GM19467 (cell line): Measurements from ENCODE around the gene PLCH2.
"Not testable (repeated sequence)": the region's sequence is repeated elsewhere in the genome, so short reads cannot be mapped to it uniquely, and the experiment has no call there.

ENCODE experiments used
- ATAC-seq: cut with Tn5 transposase; IDR thresholded peaks from one replicate; pipeline ENCODE4 v1.9.1; 2021; ENCODE audit warnings: mild to moderate bottlenecking, moderate library complexity; ENCODE audit not compliant: unreplicated experiment

The PLCH2 gene

DNA sequence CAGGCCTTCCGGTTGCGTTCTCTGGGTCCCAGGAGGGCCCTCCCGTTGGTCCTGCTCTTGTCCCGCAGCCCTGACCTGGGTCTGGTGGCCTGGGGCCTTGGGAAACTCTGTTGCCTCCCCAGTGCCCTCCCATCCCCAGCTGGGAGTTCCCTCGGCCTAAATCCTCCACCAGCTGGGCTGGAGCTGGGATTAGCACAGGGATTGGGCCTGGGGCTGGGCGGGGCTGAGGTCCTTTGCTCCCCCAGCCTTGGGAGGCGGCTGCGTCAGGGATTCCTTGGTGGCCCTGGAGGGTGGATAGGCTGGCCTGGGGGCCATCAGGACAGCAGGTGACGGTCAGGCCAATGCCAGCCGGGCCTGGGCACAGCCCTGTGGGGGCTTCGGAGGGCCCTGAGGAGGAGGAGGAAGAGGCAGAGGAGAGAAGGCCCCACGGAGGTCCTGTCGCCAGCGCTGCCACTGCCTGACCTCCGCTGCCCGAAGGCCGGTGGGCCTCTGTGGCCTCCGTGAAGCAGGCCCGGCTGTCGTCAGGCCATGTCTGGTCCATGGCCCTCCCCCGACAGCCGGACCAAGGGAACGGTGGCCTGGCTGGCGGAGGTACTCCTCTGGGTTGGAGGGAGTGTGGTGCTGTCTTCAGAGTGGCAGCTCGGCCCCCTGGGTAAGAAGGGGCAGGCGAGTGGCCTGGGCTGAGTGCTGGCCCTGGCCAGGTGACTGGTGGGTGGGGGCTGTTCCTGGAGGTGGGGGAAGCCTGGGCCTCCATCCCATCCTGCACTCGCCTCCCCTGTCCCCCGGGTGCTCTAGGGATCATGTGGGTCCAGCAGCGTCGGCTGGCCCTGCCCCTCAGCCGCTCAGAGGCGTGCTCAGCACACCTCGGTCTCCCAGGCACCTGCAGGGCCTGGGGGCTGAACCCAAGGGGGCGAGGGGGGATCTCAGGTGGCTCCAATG lies at the start of gene PLCH2:
TSS of gene PLCH2 (plus strand) at position 229 of the 939 bp plus-strand sequence. CDS start at position 529, 300 bp downstream.
- ATAC-seq = no peak

DNA sequence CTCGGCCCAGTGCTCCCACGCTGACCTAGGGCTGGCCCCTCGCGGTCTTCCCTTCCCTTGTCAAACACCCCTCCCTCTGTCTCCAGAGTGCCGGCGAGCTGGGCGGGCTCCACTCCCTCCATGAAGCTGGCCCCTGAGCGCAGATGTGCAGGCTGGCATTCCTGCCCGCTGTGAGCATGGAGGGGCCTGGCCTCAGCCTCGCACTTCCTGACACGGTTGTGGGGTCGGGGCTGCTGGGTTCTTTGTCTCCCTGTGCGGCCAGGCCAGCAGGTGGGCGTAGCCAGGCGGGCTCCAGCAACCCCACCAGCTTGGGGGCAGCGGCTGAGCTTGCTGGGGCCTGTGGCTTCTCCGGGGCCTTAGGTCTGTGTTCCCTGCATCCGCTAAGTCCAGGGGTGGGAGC lies 49.5 kb upstream of the PLCH2 start:
- no peak for ATAC-seq

GRCh38 chr1:2427051-2427450 lies 49.0 kb upstream of the PLCH2 start:
- no peak for ATAC-seq

DNA sequence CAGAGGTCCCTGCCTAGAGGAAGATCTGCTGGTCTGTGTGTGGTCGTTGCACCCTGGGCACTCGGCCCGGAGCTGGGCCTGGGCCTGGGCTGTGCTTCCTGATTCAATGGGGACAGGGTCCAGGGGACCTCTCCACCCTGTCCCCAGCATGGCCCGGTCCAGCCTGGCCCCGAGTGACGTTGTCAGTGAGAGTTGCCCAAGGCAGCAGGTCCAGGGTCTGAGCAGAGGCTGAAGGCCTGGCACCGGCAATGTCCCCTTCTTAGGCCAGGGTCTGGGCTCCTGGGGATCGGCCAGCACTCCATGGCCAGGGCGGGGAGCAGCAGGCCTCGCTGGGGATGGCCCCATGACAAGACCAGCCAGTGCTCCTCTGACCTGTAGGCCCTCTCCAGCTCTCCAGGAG lies 48.1 kb upstream of the PLCH2 start:
- no peak for ATAC-seq

DNA sequence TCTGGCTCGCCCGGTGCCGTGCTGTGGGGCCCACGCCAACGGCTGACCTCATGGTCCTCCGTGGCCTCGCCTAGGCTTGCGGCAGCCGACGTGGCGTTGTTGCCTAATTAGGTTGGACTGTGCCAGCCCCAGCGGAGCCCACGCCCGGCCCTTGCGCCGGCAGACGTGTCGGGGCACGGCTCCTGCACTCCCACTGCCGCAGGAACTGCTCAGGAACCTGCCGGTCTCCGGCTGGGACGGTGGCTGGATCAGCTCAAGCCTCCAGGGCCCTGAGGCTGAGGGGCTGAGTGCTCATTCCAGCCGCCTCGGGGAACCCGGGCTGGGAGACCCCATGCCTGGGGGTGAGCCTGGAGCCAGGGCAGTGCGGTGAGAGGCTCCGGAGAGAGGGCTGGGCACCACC lies 47.6 kb upstream of the PLCH2 start:
- no peak for ATAC-seq

DNA sequence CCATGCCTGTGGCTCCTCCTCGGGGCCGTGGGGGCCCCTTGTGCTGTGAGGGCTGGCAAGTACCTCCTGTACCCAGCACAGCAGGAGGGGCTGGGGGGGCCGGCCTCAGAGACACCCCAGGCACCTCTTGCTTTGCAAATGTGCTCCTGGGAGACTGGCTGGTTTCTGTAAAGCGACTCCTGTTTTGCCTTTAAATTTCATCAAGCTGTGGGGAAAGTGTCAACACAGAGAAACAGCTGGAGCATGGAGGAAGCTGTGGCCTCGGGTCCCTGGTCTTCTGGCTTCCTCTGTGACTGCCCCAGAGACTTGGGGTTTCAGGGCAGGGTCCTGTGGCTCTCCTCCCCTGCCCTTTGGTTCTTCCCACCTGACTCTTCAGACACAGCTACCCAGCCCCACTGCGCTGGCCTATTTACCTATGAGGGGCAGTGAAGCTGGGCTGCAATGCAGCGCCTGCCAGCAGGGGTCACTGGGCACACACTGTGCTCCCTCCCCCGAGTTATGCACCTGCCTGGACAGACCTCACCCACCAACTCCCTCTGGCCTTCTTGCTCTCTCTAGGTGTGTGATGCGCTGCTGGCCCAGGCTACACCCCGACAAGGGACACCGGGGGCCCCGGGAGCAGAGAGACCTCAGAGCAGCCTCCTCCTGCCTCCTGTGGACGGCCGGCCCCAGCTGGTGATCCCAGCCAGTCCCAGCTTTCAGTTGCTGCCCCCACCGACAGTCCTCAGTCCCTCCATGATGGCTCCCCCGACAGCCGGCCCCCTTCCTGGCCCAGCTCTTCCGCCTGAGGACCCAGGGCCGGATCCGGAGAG lies 46.1 kb upstream of the PLCH2 start:
- no peak for ATAC-seq

- ATAC-seq = no peak
Measured at GRCh38 chr1:2430592-2430973, 45.5 kb upstream of the PLCH2 start.

- no peak for ATAC-seq
Measured at GRCh38 chr1:2431103-2431502, 45.0 kb upstream of the PLCH2 start.

DNA sequence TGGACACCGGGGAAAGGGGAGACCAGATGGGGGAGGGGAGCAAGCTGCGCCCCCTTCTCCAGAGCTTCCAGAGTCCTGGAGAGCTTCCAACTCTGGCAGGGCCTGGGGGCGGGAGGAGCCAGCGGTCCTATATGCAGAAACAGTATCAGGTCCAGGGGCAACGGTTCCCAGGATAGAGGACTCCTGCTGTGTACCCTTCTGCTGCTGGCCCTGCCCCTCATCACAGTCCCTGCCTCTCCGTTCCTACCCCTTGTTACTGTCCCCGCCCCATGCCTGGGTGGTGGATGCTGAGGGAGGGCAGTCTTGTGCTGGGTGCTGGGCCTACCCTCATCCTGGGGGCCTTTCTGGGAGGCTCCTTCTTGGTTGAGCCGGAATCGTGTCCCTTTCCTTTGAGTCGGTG lies 44.6 kb upstream of the PLCH2 start:
- no peak for ATAC-seq

DNA sequence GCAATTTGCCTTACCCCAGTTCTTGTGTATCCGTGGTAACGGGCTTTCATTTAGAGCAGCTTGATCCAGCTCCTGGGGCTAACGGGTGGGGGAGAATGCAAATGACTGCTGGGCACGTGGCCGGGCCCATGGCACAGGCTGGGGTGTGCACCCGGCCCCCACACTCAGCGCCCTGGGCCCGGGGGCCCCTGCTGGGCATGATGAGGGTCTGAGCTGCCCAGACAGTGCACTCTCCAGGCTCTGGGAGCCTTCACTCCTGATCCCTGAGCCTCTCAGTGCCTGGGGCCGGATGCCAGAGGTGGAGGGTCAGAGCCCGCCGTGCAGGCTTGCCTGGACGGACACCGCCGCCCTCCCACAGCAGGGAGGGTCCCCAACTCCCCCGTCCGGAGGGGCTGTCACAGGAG lies 43.6 kb upstream of the PLCH2 start:
- no peak for ATAC-seq

- no peak for ATAC-seq
Measured at GRCh38 chr1:2433196-2433595, 42.9 kb upstream of the PLCH2 start.

GRCh38 chr1:2433936-2434655 lies 42.0 kb upstream of the PLCH2 start:
- no peak for ATAC-seq

DNA sequence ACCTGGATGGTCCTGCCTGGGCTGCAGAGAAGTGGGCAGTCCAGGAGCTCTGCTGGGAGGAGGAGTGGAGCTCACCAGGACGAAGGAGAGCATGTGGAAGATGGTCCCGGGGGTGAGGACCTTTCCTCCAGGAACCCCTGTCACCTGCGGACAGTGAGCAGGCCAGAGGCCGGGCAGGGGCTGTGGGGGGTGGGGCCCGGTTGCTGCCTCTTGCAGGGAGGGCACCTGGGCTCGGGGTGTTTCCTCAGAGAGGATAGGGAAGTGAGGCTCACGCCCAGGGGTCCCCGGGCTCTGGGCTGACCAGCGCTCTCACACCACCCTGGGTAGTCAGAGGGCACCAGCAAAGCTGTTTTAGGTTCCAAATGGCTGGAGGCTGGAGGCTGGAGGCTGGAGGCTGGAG lies 41.0 kb upstream of the PLCH2 start:
- no peak for ATAC-seq

DNA sequence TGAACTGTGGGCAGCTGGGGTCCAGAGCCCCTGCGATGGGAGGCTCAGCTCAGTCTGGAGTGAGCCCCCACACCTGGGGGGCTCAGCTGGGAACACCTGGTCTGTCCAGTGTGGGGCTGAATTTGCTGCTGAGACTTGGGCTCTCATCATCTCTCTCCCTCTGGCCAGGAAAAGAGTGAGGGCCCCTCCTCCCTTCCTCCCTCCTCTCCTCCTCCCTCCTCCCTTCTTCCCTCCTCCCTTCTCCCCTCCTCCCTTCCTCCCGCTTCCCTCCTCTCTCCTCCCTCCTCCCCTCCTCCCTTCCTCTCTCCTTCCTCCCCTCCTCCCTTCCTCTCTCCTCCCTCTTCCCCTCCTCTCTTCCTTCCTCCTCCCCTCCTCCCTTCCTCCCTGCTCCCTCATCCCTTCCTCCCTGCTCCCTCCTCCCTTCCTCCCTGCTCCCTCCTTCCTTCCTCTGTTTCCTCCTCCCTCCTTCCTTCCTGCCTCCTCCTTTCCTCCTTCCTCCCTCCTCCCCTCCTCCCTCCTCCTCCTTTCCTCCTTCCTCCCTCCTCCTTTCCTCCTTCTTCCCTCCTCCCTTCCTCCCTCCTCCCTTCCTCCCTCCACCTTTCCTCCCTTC lies 40.2 kb upstream of the PLCH2 start:
- no peak for ATAC-seq

DNA sequence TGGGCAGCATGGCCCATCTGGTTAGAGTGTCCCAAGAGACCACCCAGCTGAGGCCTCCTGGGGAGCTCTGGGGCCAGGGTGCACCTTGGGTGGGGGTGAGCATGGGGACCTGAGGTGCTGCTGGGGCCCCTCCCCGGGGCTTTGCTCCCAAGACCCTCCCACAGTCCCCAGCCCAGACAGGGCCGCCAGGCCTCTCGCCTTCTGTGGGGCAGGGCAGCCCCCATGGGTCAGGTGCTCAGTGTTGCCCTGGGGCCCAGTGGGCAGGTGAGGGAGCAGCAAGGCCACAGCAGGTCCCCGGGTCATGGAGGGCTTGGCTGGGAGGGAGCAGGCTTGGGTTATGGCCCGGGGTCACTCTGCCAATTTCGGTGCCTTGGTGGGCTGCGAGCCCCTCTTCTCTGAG lies 39.2 kb upstream of the PLCH2 start:
- ATAC-seq = no peak

DNA sequence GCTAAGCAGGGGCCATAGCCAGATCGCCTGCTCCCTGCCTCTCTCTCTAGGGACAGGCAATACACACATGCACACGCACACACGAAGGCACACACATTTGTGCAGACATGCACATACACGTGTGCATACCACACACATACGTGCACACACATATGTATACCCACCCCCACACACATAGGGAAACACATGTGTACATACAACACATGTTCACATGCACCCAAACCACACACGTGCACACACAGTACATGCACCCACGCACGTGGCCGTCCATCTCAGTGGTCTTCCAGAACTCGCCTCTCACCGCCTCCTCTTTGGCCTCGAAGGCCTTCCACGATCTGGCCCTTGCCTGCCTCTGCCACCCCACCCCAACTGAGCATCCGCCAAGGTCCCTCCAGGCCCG lies 38.5 kb upstream of the PLCH2 start:
- no peak for ATAC-seq

- ATAC-seq = no peak
Measured at GRCh38 chr1:2438038-2438437, 38.1 kb upstream of the PLCH2 start.

GRCh38 chr1:2438641-2439040 lies 37.4 kb upstream of the PLCH2 start:
- no peak for ATAC-seq

GRCh38 chr1:2439369-2439768 lies 36.7 kb upstream of the PLCH2 start:
- no peak for ATAC-seq

DNA sequence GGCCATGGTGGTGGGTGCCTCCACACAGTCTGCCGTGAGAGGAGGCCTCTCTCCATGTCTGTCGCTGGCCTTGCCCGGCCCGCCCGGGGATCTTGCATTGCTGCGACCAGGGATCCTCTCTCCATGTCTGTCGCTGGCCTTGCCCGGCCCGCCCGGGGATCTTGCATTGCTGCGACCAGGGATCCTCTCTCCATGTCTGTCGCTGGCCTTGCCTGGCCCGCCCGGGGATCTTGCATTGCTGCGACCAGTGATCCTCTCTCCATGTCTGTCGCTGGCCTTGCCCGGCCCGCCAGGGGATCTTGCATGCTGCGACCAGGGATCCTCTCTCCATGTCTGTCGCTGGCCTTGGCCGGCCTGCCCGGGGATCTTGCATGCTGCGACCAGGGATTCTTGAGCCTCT lies 35.7 kb upstream of the PLCH2 start:
- not testable (repeated sequence) for ATAC-seq

GRCh38 chr1:2441746-2442145 lies 34.3 kb upstream of the PLCH2 start:
- ATAC-seq = no peak
